Adipocyte (in vitro differentiated cells): ENCODE data around the gene CBX1.
A peak's percentile ranks its signal among the peaks of the same experiment; 100 is the strongest.
"Not testable (repeated sequence)": the region's sequence is repeated elsewhere in the genome, so short reads cannot be mapped to it uniquely, and the experiment has no call there.

Source experiments
- DNase-seq: peaks from one replicate; pipeline ENCODE4 v3.0.0-alpha.2; 2015; ENCODE audit warnings: low read depth
- H3K27me3 ChIP-seq: replicated peaks from 2 replicates; pipeline ENCODE4 v1.7.0; 2013; ENCODE audit warnings: mild to moderate bottlenecking, low read length, moderate library complexity; ENCODE audit not compliant: control insufficient read depth, insufficient read depth
- H3K36me3 ChIP-seq: 2 replicates; pipeline ENCODE4 v1.7.0; 2013; ENCODE audit warnings: low read length, mild to moderate bottlenecking, moderate library complexity; ENCODE audit not compliant: control insufficient read depth, insufficient read depth, severe bottlenecking
- H3K4me1 ChIP-seq: 2 replicates; pipeline ENCODE4 v1.7.0; 2013; ENCODE audit warnings: mild to moderate bottlenecking, low read length, moderate library complexity; ENCODE audit not compliant: control insufficient read depth, insufficient read depth
- H3K4me3 ChIP-seq: 2 replicates; pipeline ENCODE4 v1.7.0; 2013; ENCODE audit warnings: mild to moderate bottlenecking, low read length, moderate library complexity
- H3K9ac ChIP-seq: 2 replicates; pipeline ENCODE4 v1.7.0; 2013; ENCODE audit warnings: mild to moderate bottlenecking, low read length, moderate library complexity
- H3K9me3 ChIP-seq: 2 replicates; pipeline ENCODE4 v1.7.0; 2013; ENCODE audit warnings: mild to moderate bottlenecking, low read length, moderate library complexity; ENCODE audit not compliant: control insufficient read depth

Gene CBX1

DNA sequence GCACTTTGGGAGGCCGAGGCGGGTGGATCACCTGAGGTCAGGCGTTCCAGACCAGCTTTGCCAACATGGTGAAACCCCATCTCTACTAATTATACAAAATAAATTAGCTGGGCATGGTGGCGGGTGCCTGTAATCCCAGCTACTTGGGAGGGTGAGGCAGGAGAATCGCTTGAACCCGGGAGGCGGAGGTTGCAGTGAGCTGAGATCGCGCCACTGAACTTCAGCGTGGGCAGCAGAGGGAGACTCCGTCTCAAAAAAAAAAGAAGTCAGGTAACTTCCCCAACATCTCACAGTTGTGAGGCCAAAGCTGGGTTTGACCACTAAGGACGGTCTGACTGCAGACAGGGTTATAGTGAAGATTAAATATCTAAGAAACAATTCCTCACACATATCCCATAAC is 66.5 kb downstream of the CBX1 start:
- H3K4me3 ChIP-seq, H3K9ac ChIP-seq, H3K9me3 ChIP-seq, H3K27me3 ChIP-seq, DNase-seq: not testable (repeated sequence)
- H3K36me3 ChIP-seq, result peaks cover 15% of the 10 kb centered on the region
- peaks cover 24% of the 10 kb centered on the region for H3K4me1 ChIP-seq

DNA sequence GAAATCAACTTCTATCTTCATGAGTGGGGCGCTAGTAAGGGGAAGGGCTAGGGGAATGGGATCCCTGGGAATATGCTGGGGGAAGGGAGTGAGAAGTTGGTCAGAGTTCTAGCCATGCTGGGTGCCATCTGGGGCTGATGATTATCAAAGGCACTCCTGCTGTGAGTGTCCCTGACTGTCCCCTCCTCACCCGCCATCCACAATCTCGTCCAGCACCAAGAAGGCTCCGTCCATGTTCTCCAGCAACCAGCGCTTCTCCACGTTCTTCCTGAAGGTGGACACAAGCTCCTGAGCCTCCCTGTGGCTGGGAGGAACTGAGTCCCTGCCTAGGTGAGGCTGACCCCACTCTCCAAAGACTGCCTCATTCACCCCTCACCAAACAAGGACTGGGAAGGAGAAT is 69.3 kb downstream of the CBX1 start:
- peaks cover 15% of the 10 kb centered on the region for H3K36me3 ChIP-seq
- H3K9ac ChIP-seq, result no peak overlapping the region
- no peaks in the 10 kb centered on the region for H3K27me3 ChIP-seq
- no peak for DNase-seq
- no peak overlapping the region for H3K4me3 ChIP-seq
- peaks cover 21% of the 10 kb centered on the region for H3K4me1 ChIP-seq
- no peaks in the 10 kb centered on the region for H3K9me3 ChIP-seq

DNA sequence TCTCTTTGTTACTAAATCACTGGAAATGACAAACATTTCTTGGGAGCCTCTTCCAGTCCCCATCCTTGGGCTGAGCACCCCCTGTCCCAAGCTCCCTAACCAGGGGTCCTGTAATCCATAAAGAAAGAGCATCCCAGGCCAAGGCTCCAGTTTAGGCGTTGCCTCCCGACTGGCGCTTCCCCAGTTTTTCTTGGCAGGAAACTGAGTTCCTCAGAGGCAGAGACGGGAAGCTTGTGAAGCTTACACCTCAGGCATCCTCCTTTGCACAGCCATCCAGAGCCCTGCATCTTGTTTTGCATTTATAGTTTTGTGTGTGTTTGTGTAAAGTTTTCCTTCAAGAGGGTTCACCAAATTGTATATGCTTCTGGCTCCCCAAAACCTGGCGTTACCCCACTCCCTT is 70.7 kb downstream of the CBX1 start:
- Histone ChIP-seq H3K36me3 (peaks cover 15% of the 10 kb centered on the region), H3K27me3 (no peaks in the 10 kb centered on the region), H3K9me3 (no peaks in the 10 kb centered on the region), H3K4me1 (peaks cover 26% of the 10 kb centered on the region), H3K9ac (peak overlapping the region; percentile 54), H3K4me3 (no peak overlapping the region)
- DNase-seq, result no peak

DNA sequence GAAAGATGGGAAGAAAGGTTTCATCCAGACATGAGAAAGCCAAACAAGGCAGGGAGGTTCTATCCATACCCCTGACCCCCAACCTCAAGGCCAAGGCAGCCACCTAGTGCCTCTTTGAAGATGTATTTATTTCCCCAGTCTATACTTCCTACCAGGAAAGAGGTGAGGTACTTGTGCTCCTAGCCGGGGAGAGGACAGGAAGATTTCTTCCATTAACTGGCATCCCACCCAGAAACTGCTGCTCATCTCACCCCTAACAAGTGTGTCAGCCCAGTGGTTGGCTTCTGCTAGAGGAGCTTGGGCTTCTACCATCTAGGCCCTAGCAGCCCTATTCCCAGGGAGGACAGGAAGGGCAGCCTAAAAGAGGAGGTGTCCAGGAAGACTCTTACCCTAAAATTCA is 72.5 kb downstream of the CBX1 start:
- Histone ChIP-seq H3K9me3 (no peaks in the 10 kb centered on the region), H3K4me1 (peaks cover 42% of the 10 kb centered on the region), H3K4me3 (no peak overlapping the region), H3K36me3 (peaks cover 15% of the 10 kb centered on the region), H3K9ac (no peak overlapping the region), H3K27me3 (no peaks in the 10 kb centered on the region)
- DNase-seq, result no peak

DNA sequence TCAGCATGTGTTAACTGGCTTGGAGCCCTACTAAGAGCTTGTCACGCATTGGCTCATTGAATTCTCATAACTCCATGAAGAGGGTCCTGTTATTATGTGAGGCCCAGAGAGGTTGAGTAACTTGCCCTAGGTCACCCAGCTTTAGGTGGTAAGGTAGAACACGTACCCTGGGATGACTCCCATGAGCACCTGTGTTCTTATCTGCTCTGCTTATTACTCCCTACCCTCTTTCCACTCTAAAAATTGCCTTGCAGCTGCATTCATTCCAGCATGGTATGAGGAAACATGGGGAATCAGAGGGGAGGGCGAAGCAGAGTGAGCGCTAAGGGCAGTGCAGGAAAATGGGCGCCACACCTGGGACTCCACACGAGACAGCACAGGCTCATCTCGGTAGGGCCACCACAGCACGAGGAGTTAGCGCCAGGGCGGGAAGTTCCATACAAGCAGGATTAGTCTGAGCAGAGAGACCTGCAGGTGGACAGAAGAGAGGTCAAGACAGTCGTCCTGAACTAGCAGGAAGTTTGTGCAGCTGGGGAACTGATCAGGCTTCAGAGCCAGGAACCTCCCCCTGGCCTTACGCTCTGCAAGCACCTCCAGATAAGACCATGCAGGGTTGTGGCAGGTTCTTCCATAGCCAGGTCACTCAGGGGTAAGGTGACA is 73.8 kb downstream of the CBX1 start:
- no peak overlapping the region for H3K4me3 ChIP-seq
- H3K9me3 ChIP-seq, result no peaks in the 10 kb centered on the region
- no peak for DNase-seq
- H3K9ac ChIP-seq, result peak overlapping the region; percentile 75
- H3K4me1 ChIP-seq, result peaks cover 50% of the 10 kb centered on the region
- no peaks in the 10 kb centered on the region for H3K27me3 ChIP-seq
- H3K36me3 ChIP-seq, result peaks cover 10% of the 10 kb centered on the region

DNA sequence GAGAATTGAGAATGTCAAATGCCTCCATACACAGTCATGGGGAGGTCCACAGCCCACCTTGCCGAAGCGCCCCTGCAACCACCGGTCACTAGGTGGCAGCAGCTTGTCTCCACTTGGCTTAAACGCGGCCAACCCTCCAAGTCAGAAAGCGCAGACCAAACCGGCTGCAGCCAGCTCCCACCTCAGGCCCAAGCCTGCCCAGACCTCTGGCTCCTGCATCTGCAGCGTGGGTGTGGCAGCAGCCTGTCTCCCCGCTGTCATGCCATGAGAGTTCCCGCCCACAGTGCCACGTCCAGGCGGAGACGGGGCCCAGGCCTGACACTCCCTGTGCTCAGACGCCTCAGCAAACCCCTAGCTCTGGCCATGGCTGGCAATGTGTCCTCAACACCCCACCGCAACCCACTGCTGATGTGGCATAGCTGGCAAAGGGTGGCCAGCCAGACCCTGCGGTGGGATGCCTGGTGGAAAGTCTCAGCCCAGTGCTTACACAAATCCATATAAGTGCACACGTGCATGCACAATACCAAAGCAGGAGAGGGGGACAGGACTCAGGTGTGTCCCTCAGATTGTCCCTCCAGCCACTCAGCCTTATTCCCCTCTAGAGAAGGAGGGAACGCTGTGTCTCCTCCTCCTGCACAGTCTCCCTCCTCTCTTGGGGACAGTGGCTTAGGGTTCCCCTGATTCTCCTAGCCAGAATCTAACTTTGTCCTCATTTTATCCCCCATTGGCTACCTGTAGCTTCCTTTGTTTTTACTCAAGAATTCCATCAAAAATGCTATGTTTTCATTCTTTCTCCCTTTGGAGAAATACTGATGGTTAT is 74.6 kb downstream of the CBX1 start:
- H3K9me3 ChIP-seq, result no peaks in the 10 kb centered on the region
- peaks cover 3% of the 10 kb centered on the region for H3K36me3 ChIP-seq
- no peaks in the 10 kb centered on the region for H3K27me3 ChIP-seq
- DNase-seq, result peak; percentile 96
- peak overlapping the region; percentile 88 for H3K9ac ChIP-seq
- H3K4me3 ChIP-seq, result no peak overlapping the region
- H3K4me1 ChIP-seq, result peaks cover 50% of the 10 kb centered on the region

DNA sequence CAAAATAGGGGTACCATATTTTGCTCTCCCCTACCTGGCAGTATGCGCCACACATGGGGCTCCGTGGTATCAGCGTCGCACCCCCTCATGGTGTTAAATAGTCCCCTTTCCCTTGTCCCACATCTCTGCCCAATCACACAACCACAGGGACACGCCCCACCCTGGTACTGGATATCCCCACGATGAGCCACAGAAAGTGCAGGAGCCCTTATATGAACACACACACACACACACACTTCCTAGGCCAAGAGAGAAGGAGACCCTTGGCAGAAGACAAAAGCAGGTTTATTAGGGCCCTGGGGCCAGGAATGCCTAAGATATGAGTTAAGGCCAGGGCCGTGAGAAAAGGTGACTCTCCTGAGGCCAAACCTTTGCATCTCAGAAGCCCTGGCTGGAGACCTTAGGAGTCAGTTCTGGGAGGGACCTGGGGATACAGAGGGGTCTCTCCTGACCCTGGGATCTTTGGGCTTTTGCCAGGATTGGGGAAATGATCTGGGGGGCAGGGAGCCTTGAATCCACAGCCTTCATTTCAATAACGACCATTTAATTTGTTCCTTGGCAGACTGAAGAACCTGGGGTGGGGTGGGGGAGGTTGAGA is 75.3 kb downstream of the CBX1 start:
- peak overlapping the region; percentile 79 for H3K4me3 ChIP-seq

DNA sequence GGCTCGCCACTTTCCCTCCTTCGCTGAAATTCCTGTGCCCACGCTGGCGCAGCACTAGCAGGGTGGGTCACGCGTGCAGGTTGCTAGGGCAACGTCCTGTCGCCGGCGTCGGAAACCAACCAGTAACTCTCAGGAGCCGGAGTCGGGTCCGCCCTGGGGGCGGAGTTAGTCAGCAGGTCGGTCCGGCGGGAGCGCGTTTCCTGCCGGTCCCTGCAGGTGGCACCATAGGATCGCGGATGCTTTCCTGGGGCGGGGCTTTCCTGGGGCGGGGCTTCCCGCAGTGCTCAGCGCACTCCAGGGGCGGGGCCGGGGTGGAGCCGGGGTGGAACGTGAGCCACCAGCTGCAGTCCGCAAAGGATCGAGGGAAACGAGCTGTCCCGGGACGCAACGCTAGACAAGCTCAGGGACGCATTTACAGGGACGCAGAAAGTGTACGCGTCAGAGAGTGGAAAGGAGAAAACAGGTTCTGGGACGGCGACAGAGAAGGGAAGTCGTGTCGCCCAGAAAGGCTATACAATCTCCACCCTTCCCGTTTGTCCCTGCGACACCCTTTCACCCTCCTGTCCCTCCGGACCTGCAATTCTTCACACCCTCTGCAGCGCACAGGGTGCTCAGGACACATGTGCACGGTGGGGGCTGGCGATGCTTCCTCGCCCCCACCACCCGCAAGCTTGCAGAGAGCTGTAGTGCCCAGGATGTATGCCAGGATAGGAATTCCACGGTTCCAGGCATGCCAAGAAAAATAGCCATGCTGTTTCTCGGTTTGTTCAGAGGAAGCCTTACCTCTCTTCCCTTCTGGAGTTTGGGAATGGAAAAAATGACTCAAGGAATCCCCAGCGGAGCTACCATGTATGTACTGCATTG is 76.0 kb downstream of the CBX1 start:
- DNase-seq, result peak; percentile 98
- Histone ChIP-seq H3K9me3 (no peaks in the 10 kb centered on the region), H3K4me1 (peaks cover 42% of the 10 kb centered on the region), H3K36me3 (no peaks in the 10 kb centered on the region), H3K9ac (peak overlapping the region; percentile 88), H3K27me3 (no peaks in the 10 kb centered on the region), H3K4me3 (peak overlapping the region; percentile 81)

More for the DNA sequence above, 75.3 kb downstream of the CBX1 start:
- H3K9ac ChIP-seq, result peak overlapping the region; percentile 88
- DNase-seq, result peak; percentile 48
- H3K4me1 ChIP-seq, result peaks cover 49% of the 10 kb centered on the region
- no peaks in the 10 kb centered on the region for H3K9me3 ChIP-seq
- H3K36me3 ChIP-seq, result no peaks in the 10 kb centered on the region
- no peaks in the 10 kb centered on the region for H3K27me3 ChIP-seq

DNA sequence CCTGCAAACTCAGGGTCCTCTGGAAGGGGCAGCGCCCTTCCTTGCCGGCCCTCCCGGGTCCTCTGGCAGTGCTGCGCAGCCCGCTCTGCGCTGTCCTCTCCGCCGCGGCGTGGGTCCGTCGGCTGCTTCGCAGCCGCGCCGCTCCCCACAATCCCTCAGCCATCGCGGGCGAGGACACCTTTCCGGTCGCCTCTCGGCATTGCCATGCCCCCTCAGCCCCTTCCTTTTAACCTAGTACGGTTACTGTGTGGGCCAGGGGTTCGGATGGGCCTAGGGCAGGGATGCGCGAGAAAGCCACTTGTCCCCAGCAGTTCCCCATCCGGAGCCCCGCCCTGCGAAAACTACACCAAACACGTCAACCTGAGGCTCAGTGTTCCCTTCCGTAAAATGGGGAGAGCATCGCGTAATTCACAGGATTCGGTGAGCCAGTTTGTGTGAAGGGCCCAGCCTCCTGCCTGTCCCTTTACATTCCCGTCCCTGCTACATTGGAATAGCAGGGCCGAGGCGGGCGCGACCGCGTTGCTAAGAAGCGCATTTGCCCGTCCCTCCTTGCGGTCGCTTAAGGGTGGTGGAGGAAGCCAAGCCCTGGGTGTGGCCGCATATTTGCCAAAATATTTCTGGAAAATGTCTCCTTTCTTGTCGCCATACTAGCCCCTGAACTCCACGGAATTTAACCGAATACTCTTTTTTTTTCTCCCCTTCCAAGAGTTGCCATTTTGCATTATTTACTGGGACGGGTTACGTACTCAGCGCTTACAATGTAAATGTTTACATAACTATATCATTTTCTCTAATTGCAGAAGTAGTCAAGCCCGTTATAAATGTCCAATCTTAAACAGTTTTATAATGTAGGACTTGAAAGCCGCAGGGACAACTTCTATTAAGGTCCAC is 76.9 kb downstream of the CBX1 start:
- Histone ChIP-seq H3K36me3 (no peaks in the 10 kb centered on the region), H3K4me3 (peak overlapping the region; percentile 81), H3K27me3 (no peaks in the 10 kb centered on the region), H3K4me1 (peaks cover 41% of the 10 kb centered on the region), H3K9ac (peak overlapping the region; percentile 80), H3K9me3 (no peaks in the 10 kb centered on the region)
- DNase-seq, result peak; percentile 81

DNA sequence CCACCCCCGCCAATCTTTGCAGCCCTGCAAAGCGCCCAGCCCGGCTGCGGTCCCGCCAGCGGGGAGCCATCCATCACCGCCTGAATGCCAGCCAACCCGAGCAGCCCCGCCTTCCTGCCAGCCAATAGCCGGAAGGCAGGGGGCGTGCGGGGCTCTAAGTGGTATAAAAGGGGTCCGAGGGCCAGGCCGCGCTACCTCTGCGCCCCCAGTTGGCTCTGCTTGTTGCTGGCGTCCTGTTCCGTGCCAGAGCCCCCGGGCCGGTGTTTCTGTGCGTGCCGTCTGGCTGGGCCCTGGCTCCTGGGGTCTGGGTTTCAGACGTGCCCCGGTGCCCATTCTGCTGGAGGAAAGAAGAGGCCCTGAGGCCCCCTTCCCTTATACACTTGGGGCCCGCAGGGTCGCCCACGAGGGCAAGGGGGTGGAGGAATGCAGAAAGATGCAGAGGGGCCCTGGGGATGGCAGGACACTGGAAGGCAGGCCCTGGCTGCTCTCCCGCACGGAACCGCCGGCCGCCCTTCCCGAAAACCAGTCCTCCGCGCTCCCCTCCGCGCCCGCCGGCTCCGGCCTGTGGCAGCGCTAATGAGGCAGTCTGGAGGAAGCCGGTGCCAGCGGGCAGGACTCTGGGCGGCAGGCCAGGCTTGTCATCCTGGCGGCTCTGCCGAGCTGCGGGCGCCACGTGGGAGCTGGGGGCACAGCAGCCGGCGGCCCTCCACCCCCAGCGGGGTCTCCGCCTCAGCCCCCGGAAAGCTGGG is 77.7 kb downstream of the CBX1 start:
- Histone ChIP-seq H3K4me3 (peak overlapping the region; percentile 81), H3K36me3 (no peaks in the 10 kb centered on the region), H3K4me1 (peaks cover 41% of the 10 kb centered on the region), H3K9me3 (no peaks in the 10 kb centered on the region), H3K27me3 (no peaks in the 10 kb centered on the region), H3K9ac (peak overlapping the region; percentile 80)
- peak; percentile 92 for DNase-seq
